Activated CD4-positive, alpha-beta T cell treated with anti-CD3 and anti-CD28 coated beads for 36 hours (primary cell): Measurements from ENCODE around the gene PEDS1. TPM values are rescaled to one million over a fixed set of nuclear protein-coding genes. Genes with fewer than 3 reads are reported as not detected.
"Not testable (repeated sequence)": the region's sequence is repeated elsewhere in the genome, so short reads cannot be mapped to it uniquely, and the experiment has no call there.

Source experiments
- ATAC-seq: fragments of 200-7000 bp; cut with Tn5 transposase; one replicate; pipeline ENCODE4 v1.10.0; 2021; ENCODE audit warnings: mild to moderate bottlenecking, moderate library complexity
- CTCF ChIA-PET: fragments of 350-600 bp; sonication (Branson Sonifier 250); formaldehyde crosslinking; loops from one replicate; lab custom pipeline; 2021; ENCODE audit warnings: antibody characterized with exemption; lab: Charles Lee
- POLR2A ChIA-PET: fragments of 350-600 bp; sonication (Branson Sonifier 250); formaldehyde crosslinking; loops from one replicate; lab custom pipeline; 2021; ENCODE audit warnings: antibody characterized with exemption, inconsistent platforms; lab: Charles Lee
- DNase-seq: peaks from one replicate; pipeline ENCODE4 v3.0.0-alpha.2; 2020
- H3K27ac Mint-ChIP-seq: one replicate; pipeline ENCODE4 v1.8.0; 2021; ENCODE audit warnings: mixed read lengths
- H3K27me3 Mint-ChIP-seq: one replicate; pipeline ENCODE4 v1.8.0; 2021; ENCODE audit warnings: mixed read lengths
- H3K36me3 Mint-ChIP-seq: one replicate; pipeline ENCODE4 v1.8.0; 2021; ENCODE audit warnings: low read depth, mixed read lengths
- H3K4me1 Mint-ChIP-seq: one replicate; pipeline ENCODE4 v1.8.0; 2021; ENCODE audit warnings: mixed read lengths
- H3K4me3 Mint-ChIP-seq: one replicate; pipeline ENCODE4 v1.8.0; 2021; ENCODE audit warnings: mild to moderate bottlenecking, moderate library complexity, mixed read lengths
- H3K9me3 Mint-ChIP-seq: one replicate; pipeline ENCODE4 v1.8.0; 2021; ENCODE audit warnings: low read depth, mixed read lengths
- intact Hi-C, 2 experiments: fragments of 100-400 bp; cut with DNase I in 1 of 2; cut with micrococcal nuclease in 1 of 2; formaldehyde crosslinking; loops; one replicate each; pipeline versions ENCODE4 v1.14.2 to v1.15.1; 2022 to 2024; cut with DNase I, micrococcal nuclease
- total RNA-seq, 2 experiments: library from RNA; stranded (reverse); gene quantifications; one replicate each; pipeline ENCODE4 v1.2.3, GENCODE V29; 2021

PEDS1 gene
- total RNA-seq, 2 experiments from 2014 or later = 13.2 to 16.8 TPM

DNA sequence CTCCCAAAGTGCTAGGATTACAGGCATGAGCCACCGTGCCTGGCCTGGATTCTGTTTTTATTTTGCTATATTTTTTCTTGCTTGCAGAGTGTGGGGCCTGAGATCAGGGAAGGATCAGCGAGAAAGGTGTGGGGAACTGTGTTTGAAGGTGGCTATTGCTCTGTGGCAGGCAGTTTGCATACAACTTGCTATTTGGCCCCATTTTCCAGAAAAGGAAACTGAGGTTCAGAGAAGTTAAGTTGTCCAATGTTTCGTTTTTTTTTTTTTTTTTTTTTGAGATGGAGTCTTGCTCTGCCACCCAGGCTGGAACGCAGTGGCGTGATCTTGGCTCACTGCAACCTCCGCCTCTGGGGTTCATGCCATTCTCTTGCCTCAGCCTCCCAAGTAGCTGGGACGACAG is 8.0 kb upstream of the PEDS1 start:
- intact Hi-C loops = loop anchor here in 1 of 2 experiments (5.0 kb wide), 1 partner anchor 319 kb away; no protein-coding TSS in a partner anchor
- H3K36me3 Mint-ChIP-seq, ATAC-seq, H3K27me3 Mint-ChIP-seq, H3K4me3 Mint-ChIP-seq, H3K9me3 Mint-ChIP-seq, DNase-seq, POLR2A ChIA-PET, H3K27ac Mint-ChIP-seq: not testable (repeated sequence)
- peaks cover 10% of the 10 kb centered on the region for H3K4me1 Mint-ChIP-seq
- CTCF ChIA-PET = interaction anchor here (0.9 kb wide), 1 partner anchor 26 kb away, joined by 3 read pairs; no protein-coding TSS in a partner anchor

DNA sequence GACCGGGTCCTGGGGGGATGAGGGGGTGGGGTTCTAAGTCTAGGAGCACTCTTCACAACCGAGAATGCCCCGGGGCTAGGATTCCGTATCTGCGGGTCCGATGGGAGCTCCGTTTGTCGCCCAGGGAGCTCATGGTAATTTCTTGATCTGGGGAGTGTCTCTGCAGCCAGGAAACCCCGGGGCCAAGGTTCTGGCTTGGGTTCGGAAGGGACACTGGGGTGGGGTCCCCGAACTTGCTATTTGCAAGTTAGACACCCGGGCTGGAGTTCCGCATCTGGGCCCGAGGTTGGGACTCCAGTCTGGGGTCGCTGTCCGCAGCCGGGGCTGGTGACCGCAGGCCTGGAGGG is 397 bp downstream of the PEDS1 start:
- peaks cover 42% of the 10 kb centered on the region for H3K4me1 Mint-ChIP-seq
- intact Hi-C loops = loop anchor here (1.0 to 2.0 kb wide), 8 partner anchors 13 to 578 kb away; partner anchors contain the start of genes CEBPB (in 1 of the 2), PARD6B (in 1 of the 2), RNF114 (in 1 of the 2) and SNAI1 (in 1 of the 2)
- peak overlapping the region; percentile 42 for H3K27ac Mint-ChIP-seq

DNA sequence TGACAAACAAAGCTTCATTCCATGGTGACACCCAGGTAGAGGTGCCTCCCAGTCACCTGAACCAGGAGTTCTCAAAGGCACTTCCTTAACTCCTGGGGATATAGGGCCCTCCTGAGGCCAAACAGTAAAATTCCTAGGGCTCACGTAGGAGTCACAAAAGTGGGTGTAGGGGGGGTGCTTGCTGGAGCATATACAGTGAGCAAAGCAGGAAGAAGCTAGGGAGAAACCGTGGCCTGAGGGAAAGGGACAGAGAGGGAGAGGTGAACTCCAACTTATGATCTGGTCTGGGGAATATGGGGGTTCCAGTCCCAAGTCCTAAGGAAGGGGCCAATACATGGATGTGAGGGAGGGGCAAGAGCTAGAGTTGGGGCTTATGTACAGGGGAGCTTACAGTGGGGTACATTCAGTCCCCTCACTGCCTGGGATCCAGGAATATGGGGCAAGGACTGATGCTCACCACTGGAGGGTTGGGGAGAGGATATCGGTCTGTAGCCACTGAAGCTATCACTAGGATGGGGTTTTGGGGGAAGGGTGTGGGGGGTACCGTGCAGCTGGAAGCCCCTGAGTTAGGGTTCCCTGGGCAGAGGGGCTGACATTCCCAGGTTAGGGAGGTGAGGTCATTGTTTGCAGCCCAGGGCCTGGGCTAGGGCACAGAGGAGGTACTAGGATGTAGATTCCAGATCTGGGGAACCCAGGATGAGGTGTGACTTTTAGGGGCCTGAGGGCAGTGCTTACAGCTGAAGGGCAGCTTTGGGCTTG is 950 bp downstream of the PEDS1 start:
- peaks cover 14% of the 10 kb centered on the region for H3K36me3 Mint-ChIP-seq
- ATAC-seq = no peak

More for the DNA sequence above, 397 bp downstream of the PEDS1 start:
- H3K36me3 Mint-ChIP-seq = peaks cover 11% of the 10 kb centered on the region
- ChIA-PET CTCF (interaction anchor here (0.7 to 3.9 kb wide), 15 partner anchors 13 to 180 kb away, joined by 3 to 33 read pairs (median 6); no protein-coding TSS in a partner anchor), POLR2A (interaction anchor here (0.5 to 2.1 kb wide), 7 partner anchors 9 to 132 kb away, joined by 3 to 7 read pairs (median 3); no protein-coding TSS in a partner anchor)
- ATAC-seq = no peak
- H3K9me3 Mint-ChIP-seq = no peaks in the 10 kb centered on the region
- DNase-seq = no peak
- no peaks in the 10 kb centered on the region for H3K27me3 Mint-ChIP-seq
- H3K4me3 Mint-ChIP-seq = peak overlapping the region; percentile 73

DNA sequence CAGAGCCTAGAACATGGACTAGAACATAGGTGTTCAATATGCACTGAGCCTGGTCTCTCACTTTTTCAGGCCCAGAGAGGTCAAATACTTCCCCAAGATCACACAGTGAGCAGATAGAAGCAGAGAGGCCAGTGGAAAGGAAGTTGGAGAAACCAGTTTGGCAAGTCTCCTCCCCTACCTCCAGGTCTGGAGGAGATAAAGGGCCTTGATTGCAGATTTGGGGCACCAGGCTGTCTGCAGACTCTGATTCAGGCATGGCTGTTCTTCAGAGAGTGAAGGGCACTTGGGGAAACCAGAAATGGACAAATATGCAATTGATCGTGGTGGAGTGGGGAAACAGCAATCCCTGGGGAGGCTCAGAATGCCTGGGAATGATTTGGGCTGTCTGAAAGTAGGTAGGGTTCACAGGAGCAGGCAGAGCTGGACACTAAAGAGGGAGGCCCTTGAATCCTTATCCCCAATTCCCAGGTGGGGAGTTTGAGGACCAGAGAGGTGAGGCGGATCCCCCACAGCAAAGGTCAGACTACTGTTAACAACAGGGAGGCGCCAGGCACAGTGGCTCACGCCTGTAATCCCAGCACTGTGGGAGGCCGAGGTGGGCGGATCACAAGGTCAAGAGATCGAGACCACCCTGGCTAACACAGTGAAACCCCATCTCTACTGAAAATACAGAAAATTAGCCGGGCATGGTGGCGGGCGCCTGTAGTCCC is 2.3 kb downstream of the PEDS1 start:
- Mint-ChIP-seq H3K36me3 (peaks cover 17% of the 10 kb centered on the region), H3K27me3 (no peaks in the 10 kb centered on the region), H3K4me1 (peaks cover 62% of the 10 kb centered on the region), H3K9me3 (no peaks in the 10 kb centered on the region), H3K4me3 (no peak overlapping the region), H3K27ac (peak overlapping the region; percentile 75)
- ChIA-PET CTCF (interaction anchor here (0.6 to 3.9 kb wide), 3 partner anchors 19 to 610 kb away, joined by 3 to 33 read pairs (median 3); no protein-coding TSS in a partner anchor), POLR2A (no interaction called here)
- no peak for DNase-seq
- ATAC-seq = no peak
- intact Hi-C loops = no loop called here

More for the DNA sequence above, 950 bp downstream of the PEDS1 start:
- H3K9me3 Mint-ChIP-seq = no peaks in the 10 kb centered on the region
- ChIA-PET CTCF (interaction anchor here (0.6 to 3.9 kb wide), 13 partner anchors 18 to 576 kb away, joined by 3 to 33 read pairs (median 3); no protein-coding TSS in a partner anchor), POLR2A (interaction anchor here (0.6 to 2.1 kb wide), 4 partner anchors 8 to 133 kb away, joined by 3 to 7 read pairs (median 4); no protein-coding TSS in a partner anchor)
- H3K27ac Mint-ChIP-seq = peak overlapping the region; percentile 42
- intact Hi-C loops = loop anchor here (1.0 to 2.0 kb wide), 8 partner anchors 14 to 579 kb away; partner anchors contain the start of genes CEBPB (in 1 of the 2), PARD6B (in 1 of the 2), RNF114 (in 1 of the 2) and SNAI1 (in 1 of the 2)
- H3K4me3 Mint-ChIP-seq = peak overlapping the region; percentile 73
- H3K4me1 Mint-ChIP-seq = peaks cover 48% of the 10 kb centered on the region
- DNase-seq = no peak
- no peaks in the 10 kb centered on the region for H3K27me3 Mint-ChIP-seq

DNA sequence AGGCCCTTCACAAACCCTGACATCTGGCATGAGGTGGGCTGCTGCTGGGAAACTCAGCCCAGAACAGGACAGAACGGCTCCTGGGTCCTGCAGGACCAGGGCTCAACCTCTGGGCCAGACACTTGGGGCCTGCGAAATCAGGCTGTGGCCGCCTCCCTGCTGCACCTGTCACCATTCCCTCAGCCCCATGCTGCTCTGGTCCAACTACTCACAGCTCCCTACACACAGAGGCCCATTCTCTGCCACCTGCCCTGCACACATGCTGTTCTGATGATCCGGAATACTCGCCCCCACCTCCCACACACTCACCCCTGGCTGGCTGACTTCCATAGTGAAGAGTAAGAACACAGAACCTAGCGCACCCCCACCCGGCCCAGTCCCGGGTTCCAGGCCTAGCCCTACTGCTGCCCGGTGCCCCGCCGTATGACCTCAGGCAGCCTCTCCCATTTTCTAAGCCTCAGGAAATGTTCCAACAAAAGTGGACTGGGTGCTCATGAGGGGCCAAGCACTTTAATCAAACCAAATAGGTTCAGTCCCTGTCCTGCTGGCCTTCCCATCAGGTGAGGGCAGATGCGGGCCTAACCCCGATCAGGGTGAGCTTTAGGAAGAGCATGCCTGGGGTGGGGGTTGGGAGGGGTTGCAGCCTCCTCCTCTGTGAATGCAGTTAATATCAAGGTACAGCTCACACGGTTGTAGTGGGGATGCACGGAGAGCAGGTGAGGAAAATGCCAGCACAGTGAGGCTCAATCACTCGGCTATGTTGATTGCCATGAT is 3.9 kb downstream of the PEDS1 start:
- H3K36me3 Mint-ChIP-seq = peaks cover 20% of the 10 kb centered on the region

DNA sequence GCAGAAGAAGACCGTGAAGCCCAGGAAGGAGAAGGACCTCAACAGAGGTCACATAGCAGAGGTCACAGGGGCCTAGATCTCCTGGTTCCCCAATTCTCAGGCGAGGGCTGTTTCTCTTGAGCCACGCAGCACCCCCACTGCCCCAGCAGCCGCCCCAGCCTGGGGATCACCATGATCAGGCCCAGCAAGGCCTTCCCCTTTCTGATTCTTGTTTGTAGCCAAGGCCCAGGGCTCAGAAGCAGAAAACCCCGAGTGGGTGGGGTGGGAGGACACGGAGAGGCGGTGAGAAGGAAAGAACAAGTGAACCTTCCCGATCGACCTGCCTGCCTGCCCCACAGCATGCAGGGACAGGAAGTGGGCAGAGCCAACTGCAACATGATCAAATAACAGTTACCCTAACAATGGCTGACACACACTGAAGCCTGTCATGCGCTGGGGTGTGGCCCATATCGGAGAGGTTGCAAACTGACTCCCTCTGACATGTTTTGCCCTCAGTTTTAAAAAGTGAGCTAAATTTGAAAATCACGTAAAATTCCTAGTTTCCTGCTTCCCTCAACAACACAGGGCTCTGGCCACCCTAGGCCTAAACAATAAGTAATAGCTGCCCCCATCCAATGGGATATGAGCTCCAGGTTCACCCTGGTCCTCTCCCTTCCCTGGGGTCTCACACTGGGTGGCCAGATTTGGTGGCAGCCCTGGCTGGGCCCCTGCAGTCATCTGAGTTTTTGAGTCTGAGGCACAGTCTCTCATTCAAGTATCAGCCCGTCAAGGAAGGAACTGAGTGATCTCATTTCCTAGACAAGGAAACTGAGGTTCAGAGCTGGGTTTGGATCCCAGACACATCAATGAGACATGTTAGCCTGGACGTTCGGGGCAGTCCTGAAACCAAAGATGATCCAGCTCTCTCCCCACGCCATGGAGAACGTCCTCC is 6.5 kb downstream of the PEDS1 start:
- Mint-ChIP-seq H3K4me3 (peak overlapping the region; percentile 66), H3K27ac (peak overlapping the region; percentile 97), H3K9me3 (no peaks in the 10 kb centered on the region), H3K36me3 (peaks cover 33% of the 10 kb centered on the region), H3K27me3 (no peaks in the 10 kb centered on the region), H3K4me1 (peaks cover 58% of the 10 kb centered on the region)
- peak; percentile 99 for ATAC-seq
- peak; percentile 87 for DNase-seq
- CTCF ChIA-PET = interaction anchor here (0.7 to 1.9 kb wide), 8 partner anchors 10 to 331 kb away, joined by 3 to 11 read pairs (median 3); no protein-coding TSS in a partner anchor
- intact Hi-C loops = no loop called here
- POLR2A ChIA-PET = interaction anchor here (0.6 to 1.1 kb wide), 3 partner anchors 34 to 96 kb away, joined by 3 read pairs; partner anchors contain the start of gene UBE2V1

More for the DNA sequence above, 3.9 kb downstream of the PEDS1 start:
- ChIA-PET CTCF (interaction anchor here (0.6 to 1.0 kb wide), 4 partner anchors 20 to 67 kb away, joined by 3 to 4 read pairs (median 3); no protein-coding TSS in a partner anchor), POLR2A (no interaction called here)
- DNase-seq = no peak
- Mint-ChIP-seq H3K4me3 (no peak overlapping the region), H3K9me3 (no peaks in the 10 kb centered on the region), H3K27me3 (no peaks in the 10 kb centered on the region), H3K4me1 (peaks cover 67% of the 10 kb centered on the region), H3K27ac (peak overlapping the region; percentile 37)
- no peak for ATAC-seq
- intact Hi-C loops = no loop called here

DNA sequence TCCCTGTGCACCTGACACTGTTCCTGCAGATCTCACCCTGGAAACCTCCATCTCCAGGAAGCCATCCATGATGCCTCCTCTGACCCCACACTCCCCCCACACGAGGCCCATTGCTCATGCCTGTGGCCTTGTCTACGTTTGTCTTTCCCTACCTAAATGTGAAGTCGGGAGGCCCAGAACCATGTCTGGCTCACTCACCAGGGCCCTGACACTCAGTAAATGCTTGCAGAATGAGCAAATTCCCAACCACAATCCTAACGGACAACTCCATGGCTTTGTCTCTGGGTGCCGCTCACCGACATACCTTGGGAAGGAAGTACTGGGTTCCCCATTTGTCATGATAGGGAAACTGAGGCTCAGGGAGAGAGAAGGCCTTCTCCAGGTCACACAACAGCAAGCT is 7.3 kb downstream of the PEDS1 start:
- H3K4me1 Mint-ChIP-seq = peaks cover 53% of the 10 kb centered on the region
- H3K27ac Mint-ChIP-seq = peak overlapping the region; percentile 97
- peak overlapping the region; percentile 66 for H3K4me3 Mint-ChIP-seq
- H3K27me3 Mint-ChIP-seq = no peaks in the 10 kb centered on the region
- H3K36me3 Mint-ChIP-seq = peaks cover 36% of the 10 kb centered on the region
- ATAC-seq = no peak
- intact Hi-C loops = no loop called here
- no peak for DNase-seq
- CTCF ChIA-PET = interaction anchor here (0.7 kb wide), 1 partner anchor 287 kb away, joined by 3 read pairs; no protein-coding TSS in a partner anchor
- no peaks in the 10 kb centered on the region for H3K9me3 Mint-ChIP-seq
- POLR2A ChIA-PET = interaction anchor here (0.6 kb wide), 1 partner anchor 20 kb away, joined by 3 read pairs; no protein-coding TSS in a partner anchor

DNA sequence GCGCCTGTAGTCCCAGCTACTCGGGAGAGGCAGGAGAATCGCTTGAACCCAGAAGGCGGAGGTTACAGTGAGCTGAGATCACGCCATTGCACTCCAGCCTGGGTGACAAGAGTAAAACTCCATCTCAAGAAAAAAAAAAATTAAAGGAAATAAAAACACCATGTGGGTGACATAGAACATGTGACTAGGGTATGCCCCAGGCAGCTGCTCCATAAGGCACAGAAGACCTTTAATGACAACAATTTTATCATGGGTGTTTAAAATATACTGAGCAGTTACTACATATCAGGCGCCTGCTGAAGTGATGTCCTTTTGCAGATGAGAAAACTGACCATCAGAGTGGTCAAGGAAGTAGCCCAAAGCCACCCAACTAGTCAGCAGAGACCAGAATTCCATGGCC is 8.0 kb downstream of the PEDS1 start:
- DNase-seq (no peak), ATAC-seq (no peak)
- CTCF ChIA-PET = no interaction called here
- Mint-ChIP-seq H3K4me1 (peaks cover 48% of the 10 kb centered on the region), H3K36me3 (peaks cover 33% of the 10 kb centered on the region), H3K9me3 (no peaks in the 10 kb centered on the region), H3K27me3 (no peaks in the 10 kb centered on the region), H3K27ac (peak overlapping the region; percentile 97), H3K4me3 (no peak overlapping the region)
- POLR2A ChIA-PET = interaction anchor here (1.8 kb wide), 1 partner anchor 8 kb away, joined by 5 read pairs; the partner anchor contains the start of gene PEDS1
- intact Hi-C loops = no loop called here

DNA sequence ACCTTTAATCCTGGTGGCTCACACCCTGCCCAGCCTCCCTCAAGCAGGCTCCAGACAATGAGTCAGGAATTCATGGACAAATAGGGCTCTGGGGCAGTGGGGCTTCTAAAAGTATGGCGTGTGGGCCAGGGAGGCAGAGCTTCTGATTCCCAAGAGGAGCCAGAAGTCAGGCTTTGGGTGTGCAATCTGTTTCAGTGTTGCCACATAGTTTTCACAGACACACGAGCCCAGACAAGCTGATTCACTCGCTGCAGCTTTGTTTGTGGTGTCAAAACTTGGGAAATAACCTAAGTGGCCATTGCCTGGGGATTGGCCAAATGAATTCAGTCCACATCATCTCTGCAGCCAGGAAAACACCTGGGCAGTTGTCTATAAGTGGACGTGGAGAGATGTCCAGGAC is 9.2 kb downstream of the PEDS1 start:
- ChIA-PET CTCF (interaction anchor here (0.6 to 0.9 kb wide), 4 partner anchors 10 to 225 kb away, joined by 3 to 8 read pairs (median 4); no protein-coding TSS in a partner anchor), POLR2A (interaction anchor here (1.8 kb wide), 1 partner anchor 9 kb away, joined by 5 read pairs; the partner anchor contains the start of gene PEDS1)
- no peak for ATAC-seq
- H3K27ac Mint-ChIP-seq = no peak overlapping the region
- no peak for DNase-seq
- intact Hi-C loops = no loop called here
- H3K4me1 Mint-ChIP-seq = peaks cover 41% of the 10 kb centered on the region
- peaks cover 36% of the 10 kb centered on the region for H3K36me3 Mint-ChIP-seq
- H3K4me3 Mint-ChIP-seq = no peak overlapping the region
- H3K27me3 Mint-ChIP-seq = no peaks in the 10 kb centered on the region
- no peaks in the 10 kb centered on the region for H3K9me3 Mint-ChIP-seq
